ENCODE data around the gene AMH.

DNA sequence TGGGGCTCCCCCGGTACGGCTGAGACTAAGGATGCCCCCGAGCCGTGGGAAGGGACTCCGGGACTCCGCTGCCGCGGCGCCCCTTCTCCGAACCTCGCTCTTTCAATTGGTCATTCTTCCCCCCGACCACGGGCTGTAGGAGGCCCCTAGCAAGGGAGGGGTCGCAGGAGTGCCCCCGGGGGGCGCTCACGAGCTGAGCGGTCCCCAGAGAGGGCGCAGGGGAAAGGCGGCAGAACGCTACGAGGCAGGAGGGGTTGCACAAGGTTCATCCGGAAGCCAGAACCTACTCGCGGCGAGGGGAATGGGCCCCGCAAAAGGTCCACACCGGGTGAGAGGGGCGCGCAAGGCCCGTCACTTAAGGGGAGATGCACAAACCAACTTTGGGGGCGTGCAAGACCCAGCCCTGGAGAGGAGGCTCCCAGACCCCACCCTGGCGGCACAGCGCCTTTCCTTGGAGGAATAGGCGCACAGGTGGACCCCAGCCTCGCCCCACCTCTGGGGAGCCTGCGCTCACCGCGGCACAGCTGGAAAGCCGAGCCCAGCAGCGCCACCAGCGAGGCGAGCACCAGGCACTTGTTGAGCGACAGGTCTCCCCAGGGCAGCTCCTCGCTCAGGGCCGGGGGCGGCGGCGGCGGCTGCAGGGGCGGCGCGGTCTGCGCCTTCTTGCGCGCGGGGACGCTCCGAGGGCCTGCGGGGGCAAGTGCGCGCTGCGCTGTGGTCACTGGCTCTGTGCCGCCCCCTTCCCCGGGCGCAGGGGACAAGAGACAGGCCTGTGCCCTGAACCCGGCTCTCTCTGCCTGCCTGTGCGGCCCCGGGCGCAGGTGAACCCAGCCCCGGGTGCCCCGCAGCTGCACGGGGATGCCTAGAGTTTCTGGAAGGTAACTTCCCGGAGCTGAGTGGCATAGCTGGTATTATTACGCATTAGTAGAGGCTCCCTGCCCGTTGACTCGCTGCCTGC is 4.3 kb downstream of the AMH start:
- TF ChIP-seq, protein P1, sequence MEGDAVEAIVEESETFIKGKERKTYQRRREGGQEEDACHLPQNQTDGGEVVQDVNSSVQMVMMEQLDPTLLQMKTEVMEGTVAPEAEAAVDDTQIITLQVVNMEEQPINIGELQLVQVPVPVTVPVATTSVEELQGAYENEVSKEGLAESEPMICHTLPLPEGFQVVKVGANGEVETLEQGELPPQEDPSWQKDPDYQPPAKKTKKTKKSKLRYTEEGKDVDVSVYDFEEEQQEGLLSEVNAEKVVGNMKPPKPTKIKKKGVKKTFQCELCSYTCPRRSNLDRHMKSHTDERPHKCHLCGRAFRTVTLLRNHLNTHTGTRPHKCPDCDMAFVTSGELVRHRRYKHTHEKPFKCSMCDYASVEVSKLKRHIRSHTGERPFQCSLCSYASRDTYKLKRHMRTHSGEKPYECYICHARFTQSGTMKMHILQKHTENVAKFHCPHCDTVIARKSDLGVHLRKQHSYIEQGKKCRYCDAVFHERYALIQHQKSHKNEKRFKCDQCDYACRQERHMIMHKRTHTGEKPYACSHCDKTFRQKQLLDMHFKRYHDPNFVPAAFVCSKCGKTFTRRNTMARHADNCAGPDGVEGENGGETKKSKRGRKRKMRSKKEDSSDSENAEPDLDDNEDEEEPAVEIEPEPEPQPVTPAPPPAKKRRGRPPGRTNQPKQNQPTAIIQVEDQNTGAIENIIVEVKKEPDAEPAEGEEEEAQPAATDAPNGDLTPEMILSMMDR (IDR thresholded peaks at IDR 0.05), result no peak
- TF ChIP-seq POLR2AphosphoS5 (IDR thresholded peaks at IDR 0.05) (no peak), POLR2A (IDR thresholded peaks at IDR 0.05) (no peak), EP300 (IDR thresholded peaks at IDR 0.05) (no peak)

Data from stomach (tissue), 4 donors.